ENCODE data around the gene GJB5.

GJB5 gene

DNA sequence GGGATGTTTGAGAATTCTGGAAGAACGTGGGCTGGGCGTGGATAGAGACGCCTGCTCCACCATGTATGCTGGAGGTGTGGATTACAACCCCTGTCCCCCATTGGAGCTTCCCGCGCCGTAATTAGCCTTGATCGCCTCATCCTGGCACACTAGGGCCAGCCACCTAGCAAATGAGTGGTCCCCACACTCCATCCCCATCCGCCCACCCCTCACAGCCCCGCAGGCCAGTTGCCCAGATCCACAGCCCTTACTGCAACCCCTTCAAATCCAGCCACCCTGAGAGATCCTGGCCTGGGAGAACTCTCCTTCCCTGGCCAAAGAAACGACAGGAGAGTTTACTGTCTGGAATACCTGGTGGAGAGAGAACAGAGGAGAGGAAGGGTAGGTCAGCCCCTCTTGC is 37.6 kb downstream of the GJB5 start:
- H3K27me3 ChIP-seq (ENCODE audit: control insufficient read depth in 5 of 5, insufficient read depth in 4 of 5, low read length in 5 of 5): peaks cover 12 to 27% (median 14%) of the 10 kb centered on the region in 5 donors
- peak overlapping the region in 3 of 5 donors; percentile 52 to 62 (median 55) for H3K4me3 ChIP-seq (ENCODE audit: low read depth in 1 of 5, low read length in 5 of 5)
- H3K9me3 ChIP-seq (ENCODE audit: control insufficient read depth in 5 of 5, low read length in 5 of 5): no peaks in the 10 kb centered on the region
- H3K9ac ChIP-seq (ENCODE audit: low read length in 5 of 5): peak overlapping the region in 1 of 5 donors; percentile 35
- H3K36me3 ChIP-seq (ENCODE audit: control insufficient read depth in 5 of 5, insufficient read depth in 5 of 5, low read length in 5 of 5): peaks cover 0 to 34% (median 19%) of the 10 kb centered on the region in 5 donors
- no peak overlapping the region for H3K27ac ChIP-seq (ENCODE audit: low read depth, low read length)
- H3K4me1 ChIP-seq (ENCODE audit: control insufficient read depth in 5 of 5, insufficient read depth in 5 of 5, low read length in 5 of 5): peaks cover 3 to 45% (median 19%) of the 10 kb centered on the region in 5 donors

DNA sequence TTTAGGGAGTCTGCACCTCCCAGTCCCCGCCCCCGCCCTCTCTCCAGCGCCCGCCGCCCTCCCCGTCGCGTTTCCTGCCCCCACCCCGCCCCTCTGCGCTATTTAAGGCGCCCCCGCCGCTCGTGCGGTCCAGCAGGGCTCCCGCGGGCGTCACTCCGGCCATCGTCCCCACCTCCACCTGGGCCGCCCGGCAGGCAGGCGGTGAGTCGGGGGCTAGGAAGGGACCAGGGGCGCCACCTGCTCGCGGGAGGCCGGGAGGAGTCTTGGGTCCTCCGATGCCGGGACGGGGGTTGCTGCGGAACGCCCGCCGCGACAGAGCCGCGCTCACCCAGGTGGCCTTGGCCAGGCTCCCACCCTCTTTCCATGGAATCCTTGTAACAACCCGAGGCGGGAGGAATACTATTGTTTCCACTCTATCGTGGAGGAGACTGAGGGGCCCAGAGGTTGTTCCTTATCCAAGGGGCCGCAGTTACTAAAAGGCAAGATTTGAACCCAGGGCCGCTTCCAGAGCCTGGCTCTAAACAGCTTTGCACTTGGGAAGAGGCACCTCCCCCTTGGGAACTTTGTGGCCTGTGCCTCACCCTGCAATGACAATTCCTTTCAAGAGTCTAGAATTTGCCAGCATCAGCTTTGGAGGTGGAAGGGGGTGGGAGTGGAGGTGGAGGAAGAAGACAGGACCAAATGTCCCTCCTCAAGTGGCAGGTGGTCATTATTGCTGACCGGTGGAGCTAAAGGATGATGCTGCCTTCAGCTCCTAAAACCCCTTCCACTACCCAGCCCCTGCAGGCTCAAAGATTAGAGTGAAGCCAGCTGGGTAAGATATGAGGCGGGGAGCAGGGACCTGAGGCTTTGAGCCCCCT is 38.3 kb downstream of the GJB5 start, which contains the start of gene GJA4:
Gene GJA4, plus strand, starts transcription at position 132 of the 860 bp plus-strand sequence. CDS start 1,215 bp downstream, outside the sequence.
- Histone ChIP-seq H3K4me3 (ENCODE audit: low read depth in 1 of 5, low read length in 5 of 5) (peak within 1 kb of the TSS in 4 of 5 donors; percentile 58 to 68 (median 62)), H3K36me3 (ENCODE audit: control insufficient read depth in 5 of 5, insufficient read depth in 5 of 5, low read length in 5 of 5) (peaks cover 0 to 37% (median 21%) of the 10 kb centered on the region in 5 donors), H3K27me3 (ENCODE audit: control insufficient read depth in 5 of 5, insufficient read depth in 4 of 5, low read length in 5 of 5) (peaks cover 11 to 24% (median 14%) of the 10 kb centered on the region in 5 donors), H3K27ac (ENCODE audit: low read depth, low read length) (peak within 1 kb of the TSS; percentile 41), H3K4me1 (ENCODE audit: control insufficient read depth in 5 of 5, insufficient read depth in 5 of 5, low read length in 5 of 5) (peaks cover 3 to 39% (median 19%) of the 10 kb centered on the region in 5 donors), H3K9ac (ENCODE audit: low read length in 5 of 5) (peak within 1 kb of the TSS in 2 of 5 donors; percentile 50 to 68), H3K9me3 (ENCODE audit: control insufficient read depth in 5 of 5, low read length in 5 of 5) (no peaks in the 10 kb centered on the region)

DNA sequence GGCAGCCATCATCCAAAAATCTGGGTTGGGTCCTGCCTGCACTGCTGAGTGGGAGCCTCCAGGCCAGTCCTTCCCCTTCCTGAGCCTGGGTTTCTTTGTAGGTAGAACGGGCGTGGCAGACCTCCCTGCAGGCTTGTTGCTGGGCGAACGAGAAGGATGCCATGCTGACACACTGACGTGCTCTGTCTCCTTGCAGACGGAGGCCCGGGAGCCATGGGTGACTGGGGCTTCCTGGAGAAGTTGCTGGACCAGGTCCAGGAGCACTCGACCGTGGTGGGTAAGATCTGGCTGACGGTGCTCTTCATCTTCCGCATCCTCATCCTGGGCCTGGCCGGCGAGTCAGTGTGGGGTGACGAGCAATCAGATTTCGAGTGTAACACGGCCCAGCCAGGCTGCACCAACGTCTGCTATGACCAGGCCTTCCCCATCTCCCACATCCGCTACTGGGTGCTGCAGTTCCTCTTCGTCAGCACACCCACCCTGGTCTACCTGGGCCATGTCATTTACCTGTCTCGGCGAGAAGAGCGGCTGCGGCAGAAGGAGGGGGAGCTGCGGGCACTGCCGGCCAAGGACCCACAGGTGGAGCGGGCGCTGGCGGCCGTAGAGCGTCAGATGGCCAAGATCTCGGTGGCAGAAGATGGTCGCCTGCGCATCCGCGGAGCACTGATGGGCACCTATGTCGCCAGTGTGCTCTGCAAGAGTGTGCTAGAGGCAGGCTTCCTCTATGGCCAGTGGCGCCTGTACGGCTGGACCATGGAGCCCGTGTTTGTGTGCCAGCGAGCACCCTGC is 39.3 kb downstream of the GJB5 start:
- peaks cover 10 to 24% (median 14%) of the 10 kb centered on the region in 5 donors for H3K27me3 ChIP-seq (ENCODE audit: control insufficient read depth in 5 of 5, insufficient read depth in 4 of 5, low read length in 5 of 5)
- peaks cover 0 to 37% (median 21%) of the 10 kb centered on the region in 5 donors for H3K36me3 ChIP-seq (ENCODE audit: control insufficient read depth in 5 of 5, insufficient read depth in 5 of 5, low read length in 5 of 5)
- H3K4me3 ChIP-seq (ENCODE audit: low read depth in 1 of 5, low read length in 5 of 5): peak overlapping the region in 4 of 5 donors; percentile 58 to 68 (median 62)
- H3K27ac ChIP-seq (ENCODE audit: low read depth, low read length): no peak overlapping the region
- H3K9ac ChIP-seq (ENCODE audit: low read length in 5 of 5): peak overlapping the region in 2 of 5 donors; percentile 50 to 68
- no peaks in the 10 kb centered on the region for H3K9me3 ChIP-seq (ENCODE audit: control insufficient read depth in 5 of 5, low read length in 5 of 5)
- peaks cover 3 to 36% (median 19%) of the 10 kb centered on the region in 5 donors for H3K4me1 ChIP-seq (ENCODE audit: control insufficient read depth in 5 of 5, insufficient read depth in 5 of 5, low read length in 5 of 5)

DNA sequence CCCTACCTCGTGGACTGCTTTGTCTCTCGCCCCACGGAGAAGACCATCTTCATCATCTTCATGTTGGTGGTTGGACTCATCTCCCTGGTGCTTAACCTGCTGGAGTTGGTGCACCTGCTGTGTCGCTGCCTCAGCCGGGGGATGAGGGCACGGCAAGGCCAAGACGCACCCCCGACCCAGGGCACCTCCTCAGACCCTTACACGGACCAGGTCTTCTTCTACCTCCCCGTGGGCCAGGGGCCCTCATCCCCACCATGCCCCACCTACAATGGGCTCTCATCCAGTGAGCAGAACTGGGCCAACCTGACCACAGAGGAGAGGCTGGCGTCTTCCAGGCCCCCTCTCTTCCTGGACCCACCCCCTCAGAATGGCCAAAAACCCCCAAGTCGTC is 39.9 kb downstream of the GJB5 start:
- Histone ChIP-seq H3K9me3 (ENCODE audit: control insufficient read depth in 5 of 5, low read length in 5 of 5) (no peaks in the 10 kb centered on the region), H3K36me3 (ENCODE audit: control insufficient read depth in 5 of 5, insufficient read depth in 5 of 5, low read length in 5 of 5) (peaks cover 0 to 37% (median 21%) of the 10 kb centered on the region in 5 donors), H3K4me3 (ENCODE audit: low read depth in 1 of 5, low read length in 5 of 5) (peak overlapping the region in 4 of 5 donors; percentile 58 to 68 (median 62)), H3K27ac (ENCODE audit: low read depth, low read length) (no peak overlapping the region), H3K4me1 (ENCODE audit: control insufficient read depth in 5 of 5, insufficient read depth in 5 of 5, low read length in 5 of 5) (peaks cover 3 to 36% (median 19%) of the 10 kb centered on the region in 5 donors), H3K27me3 (ENCODE audit: control insufficient read depth in 5 of 5, insufficient read depth in 4 of 5, low read length in 5 of 5) (peaks cover 10 to 24% (median 14%) of the 10 kb centered on the region in 5 donors), H3K9ac (ENCODE audit: low read length in 5 of 5) (peak overlapping the region in 1 of 5 donors; percentile 16)

DNA sequence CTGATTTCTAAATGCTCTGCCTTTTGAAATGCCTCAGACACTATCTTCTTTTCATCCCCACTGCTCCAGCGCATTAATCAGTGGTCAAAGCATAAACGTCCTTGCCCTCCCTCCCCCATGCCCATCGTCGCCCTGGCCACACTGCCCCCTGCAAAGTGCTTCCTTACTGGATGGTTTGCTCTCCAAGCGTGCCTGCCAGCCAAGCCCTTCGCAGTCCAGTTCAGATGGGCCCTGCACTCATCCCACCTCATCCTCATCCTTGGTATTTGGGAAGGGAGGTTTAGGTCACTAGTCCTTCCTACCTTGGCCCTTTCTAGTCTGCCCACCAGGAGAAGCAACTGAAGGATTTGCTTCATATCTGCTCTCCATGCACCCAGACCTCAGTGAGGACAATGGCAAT is 41.1 kb downstream of the GJB5 start:
- peaks cover 3 to 36% (median 19%) of the 10 kb centered on the region in 5 donors for H3K4me1 ChIP-seq (ENCODE audit: control insufficient read depth in 5 of 5, insufficient read depth in 5 of 5, low read length in 5 of 5)
- H3K36me3 ChIP-seq (ENCODE audit: control insufficient read depth in 5 of 5, insufficient read depth in 5 of 5, low read length in 5 of 5): peaks cover 0 to 37% (median 21%) of the 10 kb centered on the region in 5 donors
- no peak overlapping the region for H3K27ac ChIP-seq (ENCODE audit: low read depth, low read length)
- H3K9me3 ChIP-seq (ENCODE audit: control insufficient read depth in 5 of 5, low read length in 5 of 5): no peaks in the 10 kb centered on the region
- peak overlapping the region in 1 of 5 donors; percentile 39 for H3K9ac ChIP-seq (ENCODE audit: low read length in 5 of 5)
- H3K27me3 ChIP-seq (ENCODE audit: control insufficient read depth in 5 of 5, insufficient read depth in 4 of 5, low read length in 5 of 5): peaks cover 10 to 18% (median 14%) of the 10 kb centered on the region in 5 donors
- peak overlapping the region in 4 of 5 donors; percentile 58 to 68 (median 62) for H3K4me3 ChIP-seq (ENCODE audit: low read depth in 1 of 5, low read length in 5 of 5)

DNA sequence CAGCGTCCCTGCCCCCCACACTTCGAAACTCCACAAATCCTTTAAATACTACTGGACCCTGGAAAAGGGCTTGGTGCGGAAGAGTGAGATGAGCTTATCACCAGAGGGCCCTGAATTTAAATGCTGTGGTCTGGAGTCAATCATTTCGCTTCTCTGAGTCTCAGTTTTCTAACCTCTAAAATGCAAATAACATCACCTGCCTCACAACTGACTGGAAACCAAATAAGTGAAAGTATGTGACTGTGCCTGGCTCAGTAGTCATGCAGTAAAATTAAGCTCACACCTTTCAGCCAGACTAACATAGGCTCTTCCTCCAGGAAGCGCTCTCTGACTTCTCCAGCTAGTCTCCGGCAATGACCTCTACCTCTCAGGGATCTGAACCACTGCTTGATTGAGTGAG is 42.1 kb downstream of the GJB5 start:
- H3K9ac ChIP-seq (ENCODE audit: low read length in 5 of 5): peak overlapping the region in 1 of 5 donors; percentile 38
- no peak overlapping the region for H3K27ac ChIP-seq (ENCODE audit: low read depth, low read length)
- peak overlapping the region in 4 of 5 donors; percentile 5 to 68 (median 62) for H3K4me3 ChIP-seq (ENCODE audit: low read depth in 1 of 5, low read length in 5 of 5)
- H3K9me3 ChIP-seq (ENCODE audit: control insufficient read depth in 5 of 5, low read length in 5 of 5): no peaks in the 10 kb centered on the region
- peaks cover 2 to 31% (median 18%) of the 10 kb centered on the region in 5 donors for H3K4me1 ChIP-seq (ENCODE audit: control insufficient read depth in 5 of 5, insufficient read depth in 5 of 5, low read length in 5 of 5)
- H3K27me3 ChIP-seq (ENCODE audit: control insufficient read depth in 5 of 5, insufficient read depth in 4 of 5, low read length in 5 of 5): peaks cover 6 to 12% (median 10%) of the 10 kb centered on the region in 5 donors
- H3K36me3 ChIP-seq (ENCODE audit: control insufficient read depth in 5 of 5, insufficient read depth in 5 of 5, low read length in 5 of 5): peaks cover 0 to 37% (median 21%) of the 10 kb centered on the region in 5 donors

DNA sequence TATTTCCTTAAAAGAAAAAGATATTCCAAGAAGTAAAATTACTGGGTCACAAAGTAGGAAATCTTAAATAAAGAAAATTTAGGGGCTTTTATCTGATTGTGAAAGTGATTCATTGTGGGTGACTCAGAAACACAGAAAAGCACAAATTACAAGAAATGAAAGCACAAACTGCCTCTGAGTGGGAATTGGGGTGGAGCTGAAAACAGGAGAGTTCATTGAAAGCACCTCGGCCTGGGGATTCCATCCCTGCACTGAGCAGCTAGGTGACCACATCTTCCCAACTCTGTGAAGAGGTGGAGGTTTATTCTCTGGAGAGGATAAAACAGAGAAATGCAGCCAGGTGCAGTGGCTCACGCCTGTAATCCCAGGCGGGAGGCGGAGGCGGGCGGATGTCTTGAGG is 45.4 kb downstream of the GJB5 start:
- Histone ChIP-seq H3K36me3 (ENCODE audit: control insufficient read depth in 5 of 5, insufficient read depth in 5 of 5, low read length in 5 of 5) (peaks cover 0 to 24% (median 10%) of the 10 kb centered on the region in 5 donors), H3K27ac (ENCODE audit: low read depth, low read length) (no peak overlapping the region), H3K27me3 (ENCODE audit: control insufficient read depth in 5 of 5, insufficient read depth in 4 of 5, low read length in 5 of 5) (no peaks in the 10 kb centered on the region), H3K4me1 (ENCODE audit: control insufficient read depth in 5 of 5, insufficient read depth in 5 of 5, low read length in 5 of 5) (peaks cover 0 to 9% (median 0%) of the 10 kb centered on the region in 5 donors), H3K9me3 (ENCODE audit: control insufficient read depth in 5 of 5, low read length in 5 of 5) (peaks cover 0 to 6% (median 0%) of the 10 kb centered on the region in 5 donors), H3K9ac (ENCODE audit: low read length in 5 of 5) (no peak overlapping the region), H3K4me3 (ENCODE audit: low read depth in 1 of 5, low read length in 5 of 5) (no peak overlapping the region)

DNA sequence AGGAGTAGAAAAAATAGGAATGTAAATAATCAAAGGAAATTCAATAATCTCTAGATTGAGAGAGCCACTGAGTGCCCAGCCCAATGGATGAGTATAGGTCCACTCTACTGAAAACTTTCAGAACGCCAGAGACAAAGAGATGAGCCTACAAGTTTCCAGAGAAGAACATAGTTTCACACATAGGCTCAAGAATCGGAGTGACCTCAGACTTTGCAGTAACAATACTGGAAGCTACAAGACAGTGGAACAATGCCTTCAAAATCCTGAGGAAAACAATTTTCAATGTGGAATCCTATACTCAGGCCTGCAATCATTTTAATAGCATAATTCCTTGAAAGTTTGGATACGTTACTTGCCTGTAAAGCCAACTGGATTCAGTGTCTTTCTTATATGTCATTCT is 48.9 kb downstream of the GJB5 start:
- H3K4me1 ChIP-seq (ENCODE audit: control insufficient read depth in 5 of 5, insufficient read depth in 5 of 5, low read length in 5 of 5): no peaks in the 10 kb centered on the region
- no peaks in the 10 kb centered on the region for H3K36me3 ChIP-seq (ENCODE audit: control insufficient read depth in 5 of 5, insufficient read depth in 5 of 5, low read length in 5 of 5)
- H3K27ac ChIP-seq (ENCODE audit: low read depth, low read length): no peak overlapping the region
- no peaks in the 10 kb centered on the region for H3K27me3 ChIP-seq (ENCODE audit: control insufficient read depth in 5 of 5, insufficient read depth in 4 of 5, low read length in 5 of 5)
- H3K9me3 ChIP-seq (ENCODE audit: control insufficient read depth in 5 of 5, low read length in 5 of 5): peaks cover 0 to 6% (median 0%) of the 10 kb centered on the region in 5 donors
- H3K9ac ChIP-seq (ENCODE audit: low read length in 5 of 5): no peak overlapping the region
- no peak overlapping the region for H3K4me3 ChIP-seq (ENCODE audit: low read depth in 1 of 5, low read length in 5 of 5)

DNA sequence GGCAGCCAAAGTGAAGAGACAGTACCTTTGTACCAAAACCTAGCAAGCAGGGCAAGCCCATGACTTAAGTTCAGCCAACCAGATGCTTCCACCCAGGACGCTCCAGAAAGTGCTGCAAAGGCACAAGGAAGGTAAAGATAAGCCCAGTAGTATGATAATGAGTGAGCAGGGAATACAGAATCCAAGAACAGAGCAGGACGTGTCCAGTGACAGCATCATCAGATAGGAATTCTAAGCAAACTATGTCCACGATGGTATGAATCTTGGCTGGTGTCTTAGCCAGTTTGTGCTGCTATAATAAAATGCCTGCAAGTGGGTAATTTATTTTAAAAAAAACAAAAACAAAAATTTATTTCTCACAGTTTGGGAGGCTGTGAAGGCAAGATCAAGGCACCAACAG is 51.5 kb downstream of the GJB5 start:
- H3K4me3 ChIP-seq (ENCODE audit: low read depth in 1 of 5, low read length in 5 of 5): no peak overlapping the region
- H3K9ac ChIP-seq (ENCODE audit: low read length in 5 of 5): no peak overlapping the region
- no peaks in the 10 kb centered on the region for H3K4me1 ChIP-seq (ENCODE audit: control insufficient read depth in 5 of 5, insufficient read depth in 5 of 5, low read length in 5 of 5)
- H3K9me3 ChIP-seq (ENCODE audit: control insufficient read depth in 5 of 5, low read length in 5 of 5): peaks cover 0 to 6% (median 0%) of the 10 kb centered on the region in 5 donors
- no peak overlapping the region for H3K27ac ChIP-seq (ENCODE audit: low read depth, low read length)
- H3K36me3 ChIP-seq (ENCODE audit: control insufficient read depth in 5 of 5, insufficient read depth in 5 of 5, low read length in 5 of 5): no peaks in the 10 kb centered on the region
- no peaks in the 10 kb centered on the region for H3K27me3 ChIP-seq (ENCODE audit: control insufficient read depth in 5 of 5, insufficient read depth in 4 of 5, low read length in 5 of 5)
